Karpas-422 (cell line): Measurements from ENCODE around the gene MOCS1. TPM values are rescaled to one million over a fixed set of nuclear protein-coding genes. Genes with fewer than 3 reads are reported as not detected.

Experiments used
- DNase-seq: peaks from one replicate; pipeline ENCODE4 v3.0.0-alpha.2; 2015
- H2AFZ ChIP-seq: fragments of 200-600 bp; sonication (generic); 2 replicates; pipeline ENCODE4 v1.6.1; 2014; ENCODE audit warnings: antibody characterized with exemption, low read length, mixed read lengths
- H3K27ac ChIP-seq: fragments of 200-600 bp; sonication (generic); 2 replicates; pipeline ENCODE4 v1.5.1; 2014; ENCODE audit warnings: mild to moderate bottlenecking, low read length, moderate library complexity
- H3K27me3 ChIP-seq: fragments of 200-600 bp; sonication (generic); 2 replicates; pipeline ENCODE4 v1.6.1; 2014; ENCODE audit warnings: low read length, mixed read lengths
- H3K36me3 ChIP-seq: fragments of 200-600 bp; sonication (generic); 2 replicates; pipeline ENCODE4 v1.6.1; 2014; ENCODE audit warnings: low read length, mixed read lengths; ENCODE audit not compliant: insufficient read depth
- H3K4me1 ChIP-seq: fragments of 200-600 bp; sonication (generic); 2 replicates; pipeline ENCODE4 v1.6.1; 2014; ENCODE audit warnings: mild to moderate bottlenecking, low read length, mixed read lengths
- H3K4me2 ChIP-seq: fragments of 200-600 bp; sonication (generic); 2 replicates; pipeline ENCODE4 v1.6.1; 2014; ENCODE audit warnings: low read length, low read depth, mild to moderate bottlenecking; ENCODE audit not compliant: poor library complexity, severe bottlenecking
- H3K4me3 ChIP-seq: fragments of 200-600 bp; sonication (generic); 2 replicates; pipeline ENCODE4 v1.5.1; 2014; ENCODE audit warnings: mild to moderate bottlenecking, antibody characterized with exemption, low read length, mixed read lengths
- H3K79me2 ChIP-seq: fragments of 200-600 bp; sonication (generic); 2 replicates; pipeline ENCODE4 v1.6.1; 2014; ENCODE audit warnings: mild to moderate bottlenecking, low read length, mixed read lengths
- H3K9ac ChIP-seq: fragments of 200-600 bp; sonication (generic); 2 replicates; pipeline ENCODE4 v1.6.0; 2014; ENCODE audit warnings: low read length
- H3K9me2 ChIP-seq: fragments of 200-600 bp; sonication (generic), shearing (Covaris generic); replicated peaks from 2 replicates; pipeline ENCODE4 v1.6.0; 2014; ENCODE audit warnings: mild to moderate bottlenecking, low read length, moderate library complexity; ENCODE audit not compliant: insufficient read depth
- H3K9me3 ChIP-seq: fragments of 300-700, 200-600 bp; sonication (generic); 2 replicates; pipeline ENCODE4 v1.6.1; 2014; ENCODE audit warnings: low read length, mixed read lengths
- H4K20me1 ChIP-seq: fragments of 200-600 bp; sonication (generic); 2 replicates; pipeline ENCODE4 v1.6.1; 2014; ENCODE audit warnings: mild to moderate bottlenecking, antibody characterized with exemption, low read length, low read depth; ENCODE audit not compliant: insufficient read depth
- total RNA-seq: library from RNA; depleted of rRNA; stranded (reverse); fragments of >200 nt; shearing (Covaris generic); gene quantifications from 2 replicates; pipeline ENCODE4 v1.2.3, GENCODE V29; 2014; ENCODE audit warnings: low replicate concordance

MOCS1 gene
- total RNA-seq, 1 experiment from 2014 or later: not detected

GRCh38 chr6:39909701-39910100 lies 24.6 kb downstream of the MOCS1 start:
- no peak for DNase-seq
- H3K79me2 ChIP-seq: no peaks in the 10 kb centered on the region
- no peaks in the 10 kb centered on the region for H3K27me3 ChIP-seq
- H3K4me2 ChIP-seq: no peak overlapping the region
- H3K27ac ChIP-seq: no peak overlapping the region
- no peaks in the 10 kb centered on the region for H3K4me1 ChIP-seq
- H3K9me2 ChIP-seq: no peaks in the 10 kb centered on the region
- no peak overlapping the region for H3K9ac ChIP-seq
- no peaks in the 10 kb centered on the region for H3K36me3 ChIP-seq
- no peaks in the 10 kb centered on the region for H3K9me3 ChIP-seq
- H4K20me1 ChIP-seq: no peaks in the 10 kb centered on the region
- H3K4me3 ChIP-seq: no peak overlapping the region
- no peak overlapping the region for H2AFZ ChIP-seq

- Histone ChIP-seq H3K4me1 (no peaks in the 10 kb centered on the region), H3K27me3 (no peaks in the 10 kb centered on the region), H3K9me2 (no peaks in the 10 kb centered on the region), H3K36me3 (no peaks in the 10 kb centered on the region), H3K4me2 (no peak overlapping the region), H3K27ac (no peak overlapping the region), H3K4me3 (no peak overlapping the region), H2AFZ (no peak overlapping the region), H3K79me2 (no peaks in the 10 kb centered on the region), H3K9me3 (no peaks in the 10 kb centered on the region), H4K20me1 (no peaks in the 10 kb centered on the region), H3K9ac (no peak overlapping the region)
- no peak for DNase-seq
Measured at GRCh38 chr6:39908838-39909583, 25.3 kb downstream of the MOCS1 start.

GRCh38 chr6:39907871-39908575 lies 26.2 kb downstream of the MOCS1 start:
- H3K36me3 ChIP-seq: no peaks in the 10 kb centered on the region
- no peaks in the 10 kb centered on the region for H3K27me3 ChIP-seq
- H3K9me3 ChIP-seq: no peaks in the 10 kb centered on the region
- no peaks in the 10 kb centered on the region for H4K20me1 ChIP-seq
- H2AFZ ChIP-seq: no peak overlapping the region
- DNase-seq: no peak
- no peaks in the 10 kb centered on the region for H3K9me2 ChIP-seq
- no peak overlapping the region for H3K4me3 ChIP-seq
- H3K4me2 ChIP-seq: no peak overlapping the region
- H3K79me2 ChIP-seq: no peaks in the 10 kb centered on the region
- H3K9ac ChIP-seq: no peak overlapping the region
- no peaks in the 10 kb centered on the region for H3K4me1 ChIP-seq
- no peak overlapping the region for H3K27ac ChIP-seq

- H4K20me1 ChIP-seq: no peaks in the 10 kb centered on the region
- H3K79me2 ChIP-seq: no peaks in the 10 kb centered on the region
- H3K27me3 ChIP-seq: no peaks in the 10 kb centered on the region
- no peak overlapping the region for H3K4me2 ChIP-seq
- H3K4me3 ChIP-seq: no peak overlapping the region
- no peaks in the 10 kb centered on the region for H3K4me1 ChIP-seq
- H3K36me3 ChIP-seq: no peaks in the 10 kb centered on the region
- H3K27ac ChIP-seq: no peak overlapping the region
- DNase-seq: no peak
- no peak overlapping the region for H3K9ac ChIP-seq
- H2AFZ ChIP-seq: no peak overlapping the region
- no peaks in the 10 kb centered on the region for H3K9me2 ChIP-seq
- no peaks in the 10 kb centered on the region for H3K9me3 ChIP-seq
Measured at GRCh38 chr6:39906318-39906761, 27.9 kb downstream of the MOCS1 start.

GRCh38 chr6:39905640-39905975 lies 28.7 kb downstream of the MOCS1 start:
- DNase-seq: no peak
- Histone ChIP-seq H2AFZ (no peak overlapping the region), H3K36me3 (no peaks in the 10 kb centered on the region), H3K27ac (no peak overlapping the region), H4K20me1 (no peaks in the 10 kb centered on the region), H3K27me3 (no peaks in the 10 kb centered on the region), H3K9ac (no peak overlapping the region), H3K9me3 (no peaks in the 10 kb centered on the region), H3K9me2 (no peaks in the 10 kb centered on the region), H3K79me2 (no peaks in the 10 kb centered on the region), H3K4me1 (no peaks in the 10 kb centered on the region), H3K4me3 (no peak overlapping the region), H3K4me2 (no peak overlapping the region)

- H3K9me2 ChIP-seq: no peaks in the 10 kb centered on the region
- H3K9ac ChIP-seq: no peak overlapping the region
- H3K4me3 ChIP-seq: no peak overlapping the region
- no peaks in the 10 kb centered on the region for H3K79me2 ChIP-seq
- H3K36me3 ChIP-seq: no peaks in the 10 kb centered on the region
- H4K20me1 ChIP-seq: no peaks in the 10 kb centered on the region
- H2AFZ ChIP-seq: no peak overlapping the region
- no peak overlapping the region for H3K27ac ChIP-seq
- H3K27me3 ChIP-seq: no peaks in the 10 kb centered on the region
- H3K9me3 ChIP-seq: no peaks in the 10 kb centered on the region
- no peaks in the 10 kb centered on the region for H3K4me1 ChIP-seq
- no peak overlapping the region for H3K4me2 ChIP-seq
- no peak for DNase-seq
Measured at GRCh38 chr6:39904946-39905639, 29.2 kb downstream of the MOCS1 start.

- no peak for DNase-seq
- no peaks in the 10 kb centered on the region for H3K4me1 ChIP-seq
- H4K20me1 ChIP-seq: no peaks in the 10 kb centered on the region
- no peak overlapping the region for H2AFZ ChIP-seq
- H3K27me3 ChIP-seq: no peaks in the 10 kb centered on the region
- H3K9me3 ChIP-seq: no peaks in the 10 kb centered on the region
- no peaks in the 10 kb centered on the region for H3K79me2 ChIP-seq
- no peak overlapping the region for H3K4me3 ChIP-seq
- no peak overlapping the region for H3K27ac ChIP-seq
- H3K36me3 ChIP-seq: no peaks in the 10 kb centered on the region
- H3K4me2 ChIP-seq: no peak overlapping the region
- no peaks in the 10 kb centered on the region for H3K9me2 ChIP-seq
- no peak overlapping the region for H3K9ac ChIP-seq
Measured at GRCh38 chr6:39903656-39904055, 30.6 kb downstream of the MOCS1 start.

GRCh38 chr6:39902786-39903465 lies 31.3 kb downstream of the MOCS1 start:
- Histone ChIP-seq H3K4me1 (no peaks in the 10 kb centered on the region), H3K4me3 (no peak overlapping the region), H3K79me2 (no peaks in the 10 kb centered on the region), H3K27ac (no peak overlapping the region), H3K9me2 (no peaks in the 10 kb centered on the region), H4K20me1 (no peaks in the 10 kb centered on the region), H3K36me3 (no peaks in the 10 kb centered on the region), H3K9ac (no peak overlapping the region), H3K27me3 (no peaks in the 10 kb centered on the region), H3K9me3 (no peaks in the 10 kb centered on the region), H3K4me2 (no peak overlapping the region), H2AFZ (no peak overlapping the region)
- no peak for DNase-seq
